Measurements from ENCODE around the gene FAM47B.
A peak's percentile ranks its signal among the peaks of the same experiment; 100 is the strongest.

Gene FAM47B

DNA sequence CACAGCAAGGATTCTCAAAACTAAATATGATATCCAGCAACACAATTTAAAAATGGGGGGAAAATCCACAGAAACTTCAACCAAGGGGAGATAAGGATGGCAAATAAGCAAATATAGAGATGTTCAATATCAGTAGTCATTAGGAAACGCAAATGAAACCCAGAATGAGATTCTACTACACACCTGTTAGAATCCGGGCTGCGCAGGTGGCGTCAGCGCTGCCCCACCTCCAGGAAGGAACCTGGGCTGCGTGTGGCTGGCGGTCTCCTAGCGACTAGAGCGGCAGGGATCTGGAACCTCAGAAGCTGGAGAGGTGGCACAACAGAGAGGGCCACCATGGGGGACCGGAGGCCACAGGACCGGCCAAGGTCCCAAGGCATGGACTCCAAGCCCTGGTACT lies at the start of gene FAM47B:
Gene FAM47B, plus strand, starts transcription at position 301 of the 400 bp plus-strand sequence. Its CDS starts 36 bp downstream, at position 337.
- DNase-seq (ENCODE audit: low spot score) = no peak

DNA sequence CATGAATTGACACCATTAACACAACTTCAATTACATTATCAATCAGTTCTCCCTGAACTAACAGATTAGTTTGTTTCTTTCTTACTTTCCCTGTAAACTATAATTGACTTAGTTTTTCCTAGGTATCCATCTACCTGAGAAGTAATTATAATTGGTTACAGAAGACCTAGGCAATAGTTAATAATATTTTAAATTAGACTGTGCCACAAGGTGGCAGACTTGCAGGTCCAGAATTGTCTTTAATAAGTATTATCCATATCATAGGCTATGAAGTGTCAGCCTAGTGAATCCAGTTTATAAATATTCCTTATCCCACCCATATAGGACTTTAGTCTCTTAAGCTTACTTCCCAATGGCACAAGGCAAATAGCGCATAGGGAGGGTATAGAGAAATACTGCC lies 48.9 kb upstream of the FAM47B start:
- no peak for DNase-seq (ENCODE audit: low spot score)

DNA sequence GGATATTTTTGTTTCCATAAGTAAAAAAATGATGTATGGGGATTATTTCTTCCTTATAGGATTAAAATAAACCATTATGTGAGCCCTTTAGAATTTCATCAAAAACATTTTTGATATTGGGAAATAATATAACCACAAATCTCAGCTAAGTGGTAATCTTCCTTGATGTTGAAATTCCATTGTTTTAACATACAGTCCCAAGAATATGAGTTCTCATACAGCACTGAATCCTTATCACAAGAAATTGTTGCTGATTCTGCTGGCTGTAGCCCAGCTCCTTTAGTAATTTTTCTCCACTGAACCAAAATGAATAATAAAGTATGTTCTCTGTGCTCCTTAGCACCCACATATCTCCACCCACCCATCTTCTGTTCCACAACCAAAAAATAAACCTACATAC lies 41.9 kb upstream of the FAM47B start:
- DNase-seq (ENCODE audit: low spot score) = no peak

GRCh38 chrX:34901761-34902160 lies 40.8 kb upstream of the FAM47B start:
- no peak for DNase-seq (ENCODE audit: low spot score)

DNA sequence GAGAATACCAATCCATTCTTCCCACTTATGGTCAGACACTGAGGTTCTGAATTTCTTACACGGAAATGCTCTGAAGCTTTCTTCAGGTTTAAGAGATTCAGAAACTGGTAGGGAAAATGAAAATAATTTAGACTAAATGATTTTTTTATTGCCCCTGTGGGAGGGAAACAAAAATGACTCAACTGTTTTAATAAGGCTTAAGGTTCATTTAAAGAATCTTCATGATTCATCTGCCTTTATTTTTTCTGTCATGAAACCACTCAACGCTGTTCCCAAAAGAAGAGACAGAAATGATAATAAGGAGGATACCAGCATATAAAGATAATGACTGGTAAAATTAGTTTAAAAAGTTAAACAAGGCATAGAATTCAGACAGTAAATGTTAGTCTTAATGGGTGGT lies 39.3 kb upstream of the FAM47B start:
- peak; percentile 9 for DNase-seq (ENCODE audit: low spot score)

DNA sequence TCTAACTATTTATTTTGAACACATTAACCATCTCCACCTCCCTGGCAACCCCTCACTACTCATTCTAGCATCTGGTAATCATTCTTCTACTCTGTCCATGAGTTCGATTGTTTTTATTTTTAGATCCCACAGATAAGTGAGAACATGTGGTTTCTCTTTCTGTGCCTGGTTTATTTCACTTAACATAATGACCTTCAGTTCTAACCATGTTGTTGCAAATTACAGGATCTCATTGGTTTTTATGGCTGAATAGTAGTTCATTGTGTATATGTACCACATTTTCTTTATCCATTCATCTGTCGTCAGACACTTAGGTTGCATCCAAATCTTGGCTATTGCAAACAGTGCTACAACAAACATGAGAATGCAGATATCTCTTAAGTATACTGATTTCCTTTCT lies 33.4 kb upstream of the FAM47B start:
- no peak for DNase-seq (ENCODE audit: low spot score)

DNA sequence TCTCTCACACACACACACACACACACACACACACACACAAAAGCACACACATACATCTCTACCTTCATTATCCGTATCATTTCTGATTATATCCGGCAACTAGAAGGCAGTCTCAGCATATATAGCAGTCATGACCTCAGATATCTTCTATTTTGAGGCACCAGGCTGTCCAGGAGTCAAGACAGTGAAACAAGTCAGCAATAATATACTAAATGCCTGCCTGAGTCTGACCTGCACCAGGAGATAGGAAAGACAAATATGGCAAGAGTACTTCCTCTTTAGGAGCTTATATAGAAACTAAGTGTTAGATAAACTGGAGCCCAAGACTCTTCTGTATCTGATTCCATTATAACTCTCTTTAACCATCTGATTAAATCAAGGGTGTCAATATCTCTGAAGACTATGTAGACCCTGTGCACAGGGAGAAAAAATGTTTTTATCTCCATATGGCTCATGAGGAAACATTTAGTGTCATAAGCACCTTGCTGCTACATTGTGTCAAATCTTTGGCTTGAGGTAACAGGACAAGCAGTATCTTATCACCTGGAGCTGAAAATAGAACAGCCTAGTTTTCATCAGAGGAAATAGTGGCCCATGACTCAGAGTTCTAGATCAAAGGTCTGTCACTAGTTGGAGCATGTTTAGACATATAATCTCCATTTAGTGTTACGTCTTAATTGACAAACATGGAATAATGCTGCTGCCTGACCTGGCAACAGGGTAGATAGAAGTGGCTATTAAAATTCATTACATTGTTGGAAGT lies 27.0 kb upstream of the FAM47B start:
- peak; percentile 60 for DNase-seq (ENCODE audit: low spot score)

GRCh38 chrX:34917146-34917545 lies 25.4 kb upstream of the FAM47B start:
- no peak for DNase-seq (ENCODE audit: low spot score)

GRCh38 chrX:34918091-34918736 lies 24.4 kb upstream of the FAM47B start:
- DNase-seq (ENCODE audit: low spot score) = no peak

GRCh38 chrX:34918856-34919255 lies 23.7 kb upstream of the FAM47B start:
- DNase-seq (ENCODE audit: low spot score) = peak; percentile 16

DNA sequence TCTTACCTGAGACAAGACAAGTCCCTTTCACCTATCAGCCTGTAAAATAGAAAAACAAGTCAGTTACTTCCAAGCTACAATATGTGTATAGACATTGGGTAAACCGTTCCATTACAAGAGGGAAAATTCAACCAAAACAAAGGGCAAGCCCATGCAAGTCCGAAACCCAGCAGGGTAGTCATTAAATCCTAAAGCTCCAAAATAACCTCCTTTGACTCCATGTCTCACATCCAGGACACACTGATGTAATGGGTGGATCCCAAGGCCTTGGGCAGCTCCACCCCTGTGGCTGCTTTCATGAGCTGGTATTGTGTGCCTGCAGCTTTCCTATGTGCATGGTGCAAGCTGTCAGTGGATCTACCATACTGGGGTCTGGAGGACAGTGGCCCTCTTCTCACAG lies 14.7 kb upstream of the FAM47B start:
- no peak for DNase-seq (ENCODE audit: low spot score)

DNA sequence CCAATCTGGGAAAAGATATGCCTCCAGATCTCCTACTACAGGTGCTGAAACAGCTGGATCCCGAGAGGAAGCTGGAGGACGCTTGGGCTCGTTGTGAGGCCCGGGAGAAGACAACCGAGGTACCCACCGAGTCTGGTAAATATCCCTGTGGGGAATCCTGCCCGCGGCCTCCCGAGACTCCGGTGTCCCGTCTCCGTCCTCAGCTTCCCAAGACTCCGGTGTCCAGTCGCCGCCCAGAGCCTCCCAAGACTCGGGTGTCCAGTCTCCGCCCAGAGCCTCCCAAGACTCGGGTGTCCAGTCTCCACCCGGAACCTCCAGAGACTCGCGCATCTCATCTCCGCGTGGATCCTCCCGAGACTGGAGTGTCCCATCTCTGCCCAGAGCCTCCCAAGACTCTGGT lies 639 bp downstream of the FAM47B start:
- no peak for DNase-seq (ENCODE audit: low spot score)

- DNase-seq (ENCODE audit: low spot score) = peak; percentile 20
Measured at GRCh38 chrX:34956916-34957315, 14.3 kb downstream of the FAM47B start.

- DNase-seq (ENCODE audit: low spot score) = no peak
Measured at GRCh38 chrX:34961662-34962061, 19.1 kb downstream of the FAM47B start.

GRCh38 chrX:34972206-34972605 lies 29.6 kb downstream of the FAM47B start:
- no peak for DNase-seq (ENCODE audit: low spot score)

DNA sequence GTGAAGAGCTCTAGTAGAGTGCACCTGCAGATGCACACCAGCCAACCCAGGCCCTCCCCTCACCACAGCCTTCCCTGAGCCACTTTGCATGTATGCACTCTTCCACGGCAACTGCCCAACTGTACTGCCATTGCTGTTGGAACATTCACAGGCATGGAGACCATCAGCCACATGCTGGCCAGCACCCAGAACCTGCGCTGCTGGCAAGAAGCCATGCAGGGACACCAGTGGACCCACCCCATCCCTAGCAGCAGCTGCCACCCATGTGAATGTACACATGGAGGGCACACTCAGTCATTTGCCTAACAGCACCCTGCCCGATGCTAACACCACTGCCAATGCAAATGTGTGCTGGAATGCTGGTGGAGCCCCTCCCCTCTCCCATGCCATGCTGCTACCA lies 35.6 kb downstream of the FAM47B start:
- DNase-seq (ENCODE audit: low spot score) = no peak

DNA sequence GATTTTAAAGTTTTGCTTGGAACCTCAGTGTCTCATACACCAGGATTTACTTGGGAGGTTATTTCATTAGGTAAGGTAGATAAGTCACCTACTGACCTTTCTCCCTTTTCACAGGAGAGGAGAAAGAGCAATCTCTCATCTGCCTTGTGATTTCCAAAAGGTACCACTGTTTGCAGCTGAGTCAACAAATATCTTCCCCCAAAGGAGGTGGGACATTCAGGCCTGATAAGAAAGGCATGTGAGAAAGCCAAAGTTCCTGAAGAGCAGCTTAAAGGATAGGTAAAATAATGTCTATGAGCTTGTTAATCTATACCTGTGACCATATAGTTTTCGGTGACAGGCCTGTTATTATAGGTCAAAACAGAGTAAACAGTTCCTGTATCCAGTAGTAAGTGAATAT lies 45.0 kb downstream of the FAM47B start:
- no peak for DNase-seq (ENCODE audit: low spot score)
